Sigmoid colon (tissue), 4 donors: Measurements from ENCODE around the gene LAPTM5.

Experiments
- POLR2AphosphoS5 ChIP-seq, 4 donors: sonication (generic); formaldehyde crosslinking; IDR thresholded peaks; one replicate each; pipeline ENCODE4 v1.6.1; 2017; ENCODE audit warnings: antibody characterized with exemption in 4 of 4
- TF ChIP-seq, protein P1 (sequence below), 4 experiments: fragments of 450-650 bp in 3 of 4; fragments of 200-600 bp in 1 of 4; IDR thresholded peaks; one replicate each; pipeline ENCODE4 v1.5.1; 2016 to 2019; ENCODE audit warnings: antibody characterized with exemption in 4 of 4, mild to moderate bottlenecking in 3 of 4, moderate library complexity in 2 of 4

DNA sequence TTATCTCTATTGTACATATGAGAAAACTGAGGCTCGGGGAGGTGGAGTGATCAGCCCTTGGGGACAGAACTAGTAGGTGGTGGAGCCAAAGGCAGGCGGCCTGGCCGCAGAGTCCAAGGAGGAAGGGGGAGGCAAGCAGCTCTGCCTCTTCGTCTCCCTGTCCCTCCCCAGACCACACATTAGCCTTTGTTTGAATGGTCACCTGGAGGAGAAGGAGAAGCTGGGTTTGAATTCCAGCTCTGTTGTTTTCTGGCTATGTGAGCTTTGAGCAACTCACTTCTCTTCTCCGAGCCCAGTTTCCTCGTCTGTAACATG lies 21.4 kb upstream of the LAPTM5 start:
- no peak for TF ChIP-seq POLR2AphosphoS5 (IDR thresholded peaks at IDR 0.05)
- TF ChIP-seq, protein P1, sequence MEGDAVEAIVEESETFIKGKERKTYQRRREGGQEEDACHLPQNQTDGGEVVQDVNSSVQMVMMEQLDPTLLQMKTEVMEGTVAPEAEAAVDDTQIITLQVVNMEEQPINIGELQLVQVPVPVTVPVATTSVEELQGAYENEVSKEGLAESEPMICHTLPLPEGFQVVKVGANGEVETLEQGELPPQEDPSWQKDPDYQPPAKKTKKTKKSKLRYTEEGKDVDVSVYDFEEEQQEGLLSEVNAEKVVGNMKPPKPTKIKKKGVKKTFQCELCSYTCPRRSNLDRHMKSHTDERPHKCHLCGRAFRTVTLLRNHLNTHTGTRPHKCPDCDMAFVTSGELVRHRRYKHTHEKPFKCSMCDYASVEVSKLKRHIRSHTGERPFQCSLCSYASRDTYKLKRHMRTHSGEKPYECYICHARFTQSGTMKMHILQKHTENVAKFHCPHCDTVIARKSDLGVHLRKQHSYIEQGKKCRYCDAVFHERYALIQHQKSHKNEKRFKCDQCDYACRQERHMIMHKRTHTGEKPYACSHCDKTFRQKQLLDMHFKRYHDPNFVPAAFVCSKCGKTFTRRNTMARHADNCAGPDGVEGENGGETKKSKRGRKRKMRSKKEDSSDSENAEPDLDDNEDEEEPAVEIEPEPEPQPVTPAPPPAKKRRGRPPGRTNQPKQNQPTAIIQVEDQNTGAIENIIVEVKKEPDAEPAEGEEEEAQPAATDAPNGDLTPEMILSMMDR (IDR thresholded peaks at IDR 0.05): no peak
